NCI-H524 (cell line): ENCODE results near the gene RIN3.

Experiments used
- DNase-seq, 2 experiments: peaks; one replicate each; lab custom pipeline; 2025; lab: John Stamatoyannopoulos, UW

The RIN3 gene

DNA sequence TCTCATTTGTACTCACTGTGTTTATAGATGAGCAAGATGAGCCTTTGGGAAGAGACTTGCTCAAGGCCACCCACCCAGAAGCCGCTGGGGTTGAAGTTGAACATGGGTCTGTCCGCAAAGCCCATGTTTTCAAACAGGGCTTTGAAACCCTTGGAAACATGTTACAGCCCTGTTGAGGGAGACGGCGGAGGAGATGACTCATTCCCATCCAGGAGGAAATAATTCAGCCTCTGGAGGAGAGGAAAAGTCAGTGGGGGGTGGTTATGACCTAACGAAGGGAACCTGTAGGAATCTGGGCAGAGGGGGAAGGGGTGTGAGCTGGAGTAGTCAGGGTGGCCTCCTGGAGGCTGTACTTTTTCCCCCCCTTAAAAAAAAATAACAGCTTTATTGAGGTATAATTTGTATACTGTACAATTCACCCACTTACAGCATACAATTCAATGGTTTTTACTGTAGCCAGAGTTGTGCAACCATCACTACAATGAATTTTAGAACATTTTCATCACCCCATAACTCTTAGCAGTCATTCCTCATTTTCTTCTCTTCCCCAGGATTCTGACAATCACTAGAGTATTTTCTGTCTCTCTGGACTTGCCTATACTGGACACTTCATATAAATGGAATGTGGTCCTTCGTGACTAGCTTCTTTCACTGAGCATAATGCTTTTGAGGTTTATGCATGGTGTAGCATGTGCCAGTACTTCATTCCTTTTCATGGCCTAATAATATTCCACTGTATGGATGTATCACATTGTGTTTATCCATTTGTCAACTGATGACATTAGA lies 1.9 kb upstream of the RIN3 start:
- DNase-seq = no peak

- DNase-seq = no peak
Observed at GRCh38 chr14:92512807-92513203, 776 bp upstream of the RIN3 start.

- DNase-seq = no peak
Observed at GRCh38 chr14:92513966-92514843, 624 bp downstream of the RIN3 start.

DNA sequence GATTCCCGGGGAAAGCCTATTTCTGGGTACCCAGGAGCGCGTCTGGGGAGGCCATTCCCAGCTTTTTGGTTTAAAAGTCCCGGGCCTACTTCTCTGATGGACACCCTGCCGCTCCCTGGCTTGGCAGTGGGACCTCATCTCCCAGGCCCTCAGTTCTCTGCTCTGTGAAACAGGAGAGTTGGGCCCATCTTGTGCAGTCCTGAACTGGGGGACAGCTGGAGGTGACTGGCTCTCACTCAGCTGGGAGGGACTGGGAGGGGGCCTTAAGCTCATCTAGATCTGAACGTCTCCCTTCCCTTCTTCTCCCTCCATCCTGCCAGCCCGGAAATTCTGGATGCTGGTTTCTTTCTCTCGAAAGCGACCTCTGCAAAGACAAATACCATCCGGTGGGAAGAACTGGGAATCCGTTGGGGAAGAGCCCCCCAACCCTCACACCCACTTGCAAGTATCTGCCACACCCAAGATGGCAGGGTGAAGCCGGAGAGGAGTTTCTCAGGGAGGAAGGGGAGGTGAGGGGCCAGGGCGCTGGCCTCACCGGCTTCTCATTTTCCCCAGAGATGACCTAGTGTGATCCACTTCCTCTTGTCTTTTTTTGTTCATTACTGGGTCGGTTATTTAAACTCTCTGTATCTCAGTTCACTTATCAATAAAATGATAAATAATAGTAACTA lies 1.4 kb downstream of the RIN3 start:
- no peak for DNase-seq

- DNase-seq = no peak
Observed at GRCh38 chr14:92515546-92516343, 2.2 kb downstream of the RIN3 start.

DNA sequence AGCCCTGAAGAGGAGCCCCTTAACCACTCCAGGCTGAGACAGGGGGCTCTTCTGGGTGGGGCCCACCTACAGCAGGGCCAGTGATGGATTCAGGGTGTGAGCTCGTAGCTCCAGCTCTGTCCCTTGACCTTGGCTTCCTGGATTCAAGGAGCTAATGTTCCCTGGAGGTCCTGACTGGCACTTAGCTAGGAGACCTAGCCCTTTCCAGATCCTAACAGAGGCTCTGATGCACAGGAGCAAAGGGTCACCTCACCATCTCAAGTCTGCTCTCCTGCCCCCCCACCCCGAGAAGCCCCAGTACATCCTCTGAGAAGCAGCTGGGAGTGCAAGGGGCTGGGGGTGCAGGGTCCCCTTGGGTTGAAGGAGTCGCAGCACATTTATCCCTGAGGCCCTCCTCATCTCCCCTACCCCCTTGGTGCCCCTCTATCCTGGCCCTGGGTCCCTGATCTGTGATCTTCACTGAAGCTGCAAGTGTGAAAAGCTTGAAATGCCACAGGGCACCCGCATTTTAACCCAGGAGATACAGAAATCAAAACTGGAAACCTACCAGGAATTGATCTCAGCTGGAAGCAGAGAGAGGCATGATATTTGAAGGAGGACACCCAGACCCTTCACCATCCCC lies 2.9 kb downstream of the RIN3 start:
- no peak for DNase-seq

DNA sequence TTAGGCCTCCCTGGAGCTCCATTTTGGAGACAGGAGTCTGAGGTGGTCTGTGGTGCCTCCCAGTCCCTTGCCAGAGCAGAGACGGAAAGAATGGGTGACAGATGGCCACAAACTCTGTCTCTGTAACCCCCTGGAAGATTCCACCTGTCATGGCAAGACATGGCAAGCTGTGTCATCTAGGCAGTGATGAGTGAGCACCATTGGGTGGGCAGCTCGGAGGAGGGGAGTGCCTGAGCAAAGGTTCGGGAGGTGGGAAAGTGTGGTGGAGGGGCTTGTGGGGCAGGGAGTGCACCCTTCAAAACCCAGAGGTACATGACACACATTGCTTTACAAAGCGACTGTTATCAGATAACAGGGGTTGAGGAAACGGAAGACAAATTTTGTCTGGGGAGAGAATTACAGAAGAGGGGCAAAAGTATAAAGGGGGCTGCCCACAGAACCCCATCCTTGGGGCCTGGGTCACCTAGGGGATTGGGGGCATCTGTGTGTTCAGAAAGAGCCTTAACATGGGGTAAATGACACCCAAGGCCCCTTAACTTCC lies 3.5 kb downstream of the RIN3 start:
- peak; percentile 49 to 85 for DNase-seq

- no peak for DNase-seq
Observed at GRCh38 chr14:92517761-92518160, 4.2 kb downstream of the RIN3 start.

DNA sequence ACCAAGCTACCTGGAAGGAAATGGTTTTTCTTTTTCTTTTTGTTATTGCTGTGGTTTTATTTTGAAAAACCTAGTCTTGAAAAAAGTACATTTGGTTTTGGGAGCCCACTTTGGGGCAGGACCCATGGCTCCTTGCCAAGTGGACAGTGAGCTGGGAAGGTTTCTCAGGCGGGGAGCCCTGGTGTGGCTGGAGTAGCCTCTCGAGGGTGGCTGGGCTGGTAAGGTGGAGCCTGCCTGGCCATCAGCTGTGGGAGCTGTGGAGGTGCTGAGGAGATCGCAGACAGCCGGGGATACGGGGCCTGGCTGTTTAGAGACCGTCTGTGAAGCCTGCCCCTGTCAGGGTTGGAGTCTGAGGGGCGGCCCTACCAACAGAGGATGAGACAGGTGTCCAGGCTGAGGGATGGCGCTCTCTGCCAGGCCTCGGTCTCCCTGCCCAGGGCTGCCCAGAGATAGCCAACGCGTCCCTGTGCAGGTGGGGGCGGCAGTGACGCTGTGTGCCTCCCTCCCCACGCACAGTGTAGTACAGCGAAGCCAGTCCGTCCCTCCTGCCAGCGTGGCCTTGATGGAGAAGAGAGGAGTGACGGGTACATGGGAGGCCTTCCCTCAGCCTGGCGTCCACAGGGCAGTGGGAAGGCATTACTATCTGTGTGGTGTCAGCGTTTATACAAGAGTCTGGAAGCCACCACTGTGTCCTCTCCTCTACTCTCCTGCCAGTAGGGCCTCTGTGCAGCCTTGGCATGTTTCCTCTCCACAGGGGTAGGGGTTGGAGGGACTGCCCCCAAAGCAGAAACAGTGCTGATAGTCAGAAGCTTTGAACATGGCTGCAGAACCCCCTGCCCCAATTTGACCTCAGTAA lies 5.9 kb downstream of the RIN3 start:
- no peak for DNase-seq

DNA sequence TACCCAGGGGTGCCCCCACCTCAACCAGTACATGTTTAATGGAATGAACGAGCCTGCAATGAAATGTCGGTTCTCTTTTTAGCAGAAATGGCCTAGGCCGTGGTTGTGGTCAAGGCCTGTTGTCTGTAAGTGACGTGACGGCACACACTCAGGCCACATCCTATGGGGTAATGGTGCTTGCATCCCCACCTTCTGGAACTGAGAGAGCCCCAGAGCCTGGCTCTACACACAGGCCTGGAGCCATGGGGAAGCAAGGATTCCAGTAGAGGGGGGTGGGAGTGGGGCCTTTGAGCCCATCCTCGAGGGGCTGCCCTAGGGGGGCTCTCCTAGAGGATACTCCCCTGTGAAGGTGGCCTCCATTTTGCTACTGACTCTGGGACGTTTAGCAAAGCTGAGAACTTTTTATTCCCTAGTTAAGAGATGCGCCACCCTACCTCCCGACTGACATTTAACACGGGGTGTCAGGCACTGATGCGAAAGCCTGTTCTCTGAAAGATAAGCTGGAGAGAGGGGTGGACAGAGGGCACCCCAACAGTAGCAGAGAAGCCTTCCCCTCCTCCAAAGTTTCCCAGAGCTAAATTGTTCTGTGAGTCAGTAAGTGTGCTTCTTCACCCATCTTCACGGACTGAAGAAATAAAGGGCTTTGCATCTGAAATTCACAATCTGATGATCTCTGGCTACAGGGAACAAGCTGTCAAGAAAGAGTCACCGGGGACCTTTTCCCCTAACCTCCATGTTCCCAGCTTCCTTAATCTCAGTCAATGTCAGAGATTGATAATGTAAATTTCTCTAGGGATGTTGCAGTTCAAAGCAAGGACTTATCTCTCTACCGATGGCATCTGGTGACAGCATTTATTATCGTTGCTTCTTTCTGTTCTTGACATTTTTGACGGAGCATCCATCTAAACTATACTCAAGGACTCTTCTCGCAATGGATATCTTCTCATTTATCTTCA lies 6.8 kb downstream of the RIN3 start:
- DNase-seq = no peak

DNA sequence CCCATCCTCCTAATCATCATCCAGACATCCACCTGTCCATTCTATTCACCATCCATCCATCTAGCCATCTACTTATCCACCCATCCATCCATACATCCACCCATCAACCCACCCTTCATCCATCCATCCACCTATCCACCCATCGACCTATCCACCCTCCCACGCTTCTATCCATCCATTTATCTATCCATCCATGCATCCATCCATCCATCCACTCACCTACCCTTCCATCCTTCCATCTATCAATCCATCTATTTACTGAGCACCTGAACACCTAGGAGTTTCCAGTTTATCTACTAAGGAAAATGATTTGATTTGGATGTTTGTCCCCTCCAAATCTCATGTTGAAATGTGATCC lies 7.5 kb downstream of the RIN3 start:
- DNase-seq = no peak

DNA sequence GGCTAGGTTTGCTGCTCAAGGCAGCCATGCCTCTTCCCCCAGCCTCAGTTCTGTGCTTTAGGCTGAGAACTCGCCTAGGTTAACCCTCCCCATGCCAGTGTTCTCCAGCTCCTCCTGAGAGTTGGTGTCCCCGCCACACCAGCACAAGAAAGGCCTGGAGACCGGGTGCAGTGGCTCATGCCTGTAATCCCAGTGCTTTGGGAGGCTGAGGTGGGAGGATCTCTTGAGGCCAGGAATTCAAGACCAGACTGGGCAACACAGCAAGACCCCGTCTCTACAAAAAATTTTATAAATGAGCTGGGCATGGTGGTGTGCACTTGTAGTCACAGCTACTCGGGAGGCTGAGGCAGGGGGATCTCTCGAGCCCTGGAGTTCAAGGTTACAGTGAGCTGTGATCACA lies 10.2 kb downstream of the RIN3 start:
- no peak for DNase-seq

DNA sequence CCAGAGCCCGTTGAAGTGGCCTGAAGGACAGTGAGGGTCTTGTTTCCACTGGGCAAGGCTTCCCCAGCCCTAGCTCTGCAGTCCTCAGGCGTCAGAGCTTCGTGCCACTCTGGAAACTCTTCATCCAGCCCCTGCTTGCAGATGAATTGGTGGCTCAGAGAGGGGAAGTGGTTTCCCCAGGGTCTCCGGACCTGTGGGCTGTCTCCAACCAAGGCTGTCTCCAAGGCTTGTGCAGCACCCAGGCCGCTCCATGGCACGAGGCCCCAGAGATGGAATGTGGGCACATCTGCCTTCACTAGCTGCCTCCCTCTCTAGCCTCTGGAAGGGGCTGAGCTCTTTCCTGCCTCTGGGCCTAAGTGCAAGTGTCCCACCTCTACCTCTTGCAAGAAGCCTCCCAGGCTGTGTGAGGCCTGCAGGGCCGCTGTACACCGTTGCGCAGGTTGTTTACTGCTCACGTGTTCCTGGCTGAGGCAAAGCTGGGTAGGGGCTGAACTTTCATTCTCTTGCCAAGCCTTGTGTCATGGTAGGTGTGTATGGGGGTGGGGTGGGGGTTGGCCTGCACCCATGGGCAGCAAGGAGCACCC lies 11.1 kb downstream of the RIN3 start:
- DNase-seq = no peak

GRCh38 chr14:92525322-92526095 lies 11.9 kb downstream of the RIN3 start:
- DNase-seq = no peak

- no peak for DNase-seq
Observed at GRCh38 chr14:92527721-92528120, 14.1 kb downstream of the RIN3 start.

DNA sequence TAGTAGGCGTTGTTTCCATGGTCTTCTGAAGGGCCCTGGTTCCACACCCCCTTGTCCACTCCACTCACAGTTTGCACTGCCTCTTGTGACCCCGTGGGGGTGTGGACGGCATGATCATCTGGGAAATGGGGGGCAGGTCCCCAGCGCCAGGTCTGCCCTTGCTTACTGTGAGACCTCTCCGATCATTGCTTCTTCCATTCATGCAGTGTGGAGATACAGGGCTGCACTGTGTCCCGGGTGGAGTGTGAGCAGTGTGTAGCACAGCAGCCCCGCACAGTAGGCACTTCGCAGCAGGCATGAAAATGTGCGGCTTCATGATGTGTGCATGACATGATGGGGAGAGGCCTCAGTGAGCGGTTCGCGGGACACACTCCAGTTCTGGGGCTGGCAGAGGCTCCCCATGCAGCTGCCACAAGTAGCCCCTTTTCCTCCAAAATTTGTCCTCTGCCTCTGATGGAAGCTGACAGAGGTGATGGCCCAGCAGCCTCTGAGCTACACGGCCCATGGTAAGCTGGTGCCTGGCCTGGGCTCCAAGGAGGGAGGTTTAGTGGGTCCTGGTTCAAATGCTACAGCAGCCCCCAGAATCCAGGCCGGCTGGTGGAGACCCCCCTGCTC lies 15.0 kb downstream of the RIN3 start:
- DNase-seq = no peak

DNA sequence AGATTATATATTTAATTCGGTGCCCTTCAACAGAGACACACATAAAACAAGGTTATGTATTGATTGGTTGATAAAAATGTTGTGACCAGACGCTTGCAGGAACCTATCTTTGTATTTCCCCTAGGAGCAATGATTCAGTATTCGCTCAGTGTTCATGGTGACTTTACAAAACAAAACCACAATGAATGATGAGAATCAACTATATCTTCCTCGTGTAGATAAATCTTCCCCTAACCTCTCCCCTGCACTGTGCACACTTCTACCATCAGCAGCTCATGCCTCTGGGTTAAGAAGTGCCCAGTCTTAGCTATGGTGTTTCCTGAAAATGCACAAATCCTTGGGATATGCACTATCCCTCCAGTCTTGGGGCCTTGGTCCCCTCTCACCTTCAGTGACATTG lies 16.3 kb downstream of the RIN3 start:
- no peak for DNase-seq
